22Rv1 (cell line): Measurements from ENCODE around the gene MORN1.

Source experiments
- CTCF ChIP-seq: fragments of 450-650 bp; IDR thresholded peaks from 2 replicates; pipeline ENCODE4 v1.5.1; 2017; ENCODE audit warnings: mild to moderate bottlenecking
- ZFX ChIP-seq: fragments of 450-650 bp; IDR thresholded peaks from 2 replicates; pipeline ENCODE4 v1.6.1; 2017; ENCODE audit warnings: antibody characterized with exemption, borderline replicate concordance

- no peak for TF ChIP-seq CTCF
- TF ChIP-seq ZFX = no peak
Observed at GRCh38 chr1:2432441-2432844, 41.1 kb upstream of the MORN1 start.
